ENCODE measurements around the gene HDDC2.

DNA sequence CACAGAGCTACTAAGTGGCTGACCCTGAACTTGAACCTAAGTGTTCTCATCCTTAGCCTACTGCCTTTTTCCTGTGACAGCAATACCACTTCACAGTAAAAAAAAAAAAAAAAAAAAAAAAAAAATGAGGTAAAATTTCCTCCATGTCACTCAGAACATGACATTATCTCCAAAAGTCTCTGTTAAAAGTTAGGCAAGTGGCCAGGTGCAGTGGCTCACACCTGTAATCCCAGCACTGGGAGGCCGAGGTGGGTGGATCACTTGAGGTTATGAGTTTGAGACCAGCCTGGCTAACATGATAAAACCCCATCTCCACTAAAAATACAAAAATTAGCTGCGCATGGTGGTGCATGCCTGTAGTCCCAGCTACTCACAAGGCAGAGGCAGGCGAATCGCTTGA lies 11.2 kb upstream of the HDDC2 start:
- TF ChIP-seq, protein P1, sequence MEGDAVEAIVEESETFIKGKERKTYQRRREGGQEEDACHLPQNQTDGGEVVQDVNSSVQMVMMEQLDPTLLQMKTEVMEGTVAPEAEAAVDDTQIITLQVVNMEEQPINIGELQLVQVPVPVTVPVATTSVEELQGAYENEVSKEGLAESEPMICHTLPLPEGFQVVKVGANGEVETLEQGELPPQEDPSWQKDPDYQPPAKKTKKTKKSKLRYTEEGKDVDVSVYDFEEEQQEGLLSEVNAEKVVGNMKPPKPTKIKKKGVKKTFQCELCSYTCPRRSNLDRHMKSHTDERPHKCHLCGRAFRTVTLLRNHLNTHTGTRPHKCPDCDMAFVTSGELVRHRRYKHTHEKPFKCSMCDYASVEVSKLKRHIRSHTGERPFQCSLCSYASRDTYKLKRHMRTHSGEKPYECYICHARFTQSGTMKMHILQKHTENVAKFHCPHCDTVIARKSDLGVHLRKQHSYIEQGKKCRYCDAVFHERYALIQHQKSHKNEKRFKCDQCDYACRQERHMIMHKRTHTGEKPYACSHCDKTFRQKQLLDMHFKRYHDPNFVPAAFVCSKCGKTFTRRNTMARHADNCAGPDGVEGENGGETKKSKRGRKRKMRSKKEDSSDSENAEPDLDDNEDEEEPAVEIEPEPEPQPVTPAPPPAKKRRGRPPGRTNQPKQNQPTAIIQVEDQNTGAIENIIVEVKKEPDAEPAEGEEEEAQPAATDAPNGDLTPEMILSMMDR (IDR thresholded peaks at IDR 0.05), result no peak
- TF ChIP-seq POLR2A (IDR thresholded peaks at IDR 0.05), result no peak
